Astrocyte (in vitro differentiated cells and primary cell): ENCODE data around the gene RARB. TPM values are rescaled to one million over a fixed set of nuclear protein-coding genes. Genes with fewer than 3 reads are reported as not detected.

Experiments used
- DNase-seq: peaks from one replicate; pipeline ENCODE4 v3.0.0-alpha.2; 2010; ENCODE audit warnings: low read depth
- FAIRE-seq: peaks from 2 replicates; lab custom pipeline; 2011; peaks lifted over from hg19 to GRCh38; lab: Jason Lieb, UNC
- H2AFZ ChIP-seq: 2 replicates; pipeline ENCODE4 v1.6.0; 2012; ENCODE audit warnings: low read depth, low read length, inconsistent platforms
- H3K27ac ChIP-seq: 2 replicates; pipeline ENCODE4 v1.5.1; 2011; ENCODE audit warnings: low read depth, low read length, inconsistent platforms
- H3K27me3 ChIP-seq: 2 replicates; pipeline ENCODE4 v1.6.0; 2011; ENCODE audit warnings: low read length, inconsistent platforms; ENCODE audit not compliant: insufficient read depth
- H3K36me3 ChIP-seq: 2 replicates; pipeline ENCODE4 v1.5.1; 2011; ENCODE audit warnings: low read length, inconsistent platforms; ENCODE audit not compliant: insufficient read depth
- H3K4me1 ChIP-seq: 2 replicates; pipeline ENCODE4 v1.5.1; 2011; ENCODE audit warnings: low read length, inconsistent platforms; ENCODE audit not compliant: insufficient read depth
- H3K4me2 ChIP-seq: 2 replicates; pipeline ENCODE4 v1.6.0; 2012; ENCODE audit warnings: low read length, inconsistent platforms
- H3K4me3 ChIP-seq: 2 replicates; pipeline ENCODE4 v1.5.1; 2011; ENCODE audit warnings: low read depth, mild to moderate bottlenecking, low read length, inconsistent platforms; ENCODE audit not compliant: insufficient read depth
- H3K79me2 ChIP-seq: 2 replicates; pipeline ENCODE4 v1.6.0; 2012; ENCODE audit warnings: mild to moderate bottlenecking, low read length, inconsistent platforms; ENCODE audit not compliant: insufficient read depth
- H3K9ac ChIP-seq: 2 replicates; pipeline ENCODE4 v1.6.0; 2012; ENCODE audit warnings: mild to moderate bottlenecking, low read length, inconsistent platforms
- H3K9me3 ChIP-seq: 2 replicates; pipeline ENCODE4 v1.5.1; 2012; ENCODE audit warnings: low read depth, mild to moderate bottlenecking, low read length, inconsistent platforms; ENCODE audit not compliant: insufficient read depth
- H4K20me1 ChIP-seq: 2 replicates; pipeline ENCODE4 v1.6.0; 2012; ENCODE audit warnings: low read length, inconsistent platforms; ENCODE audit not compliant: insufficient read depth
- H3K27ac Mint-ChIP-seq: one replicate; pipeline ENCODE4 v1.8.0; 2021; ENCODE audit warnings: mild to moderate bottlenecking, mixed read lengths; ENCODE audit not compliant: unreplicated experiment
- H3K27me3 Mint-ChIP-seq: one replicate; pipeline ENCODE4 v1.8.0; 2021; ENCODE audit warnings: low read depth, mixed read lengths; ENCODE audit not compliant: unreplicated experiment
- H3K36me3 Mint-ChIP-seq: one replicate; pipeline ENCODE4 v1.8.0; 2021; ENCODE audit warnings: low read depth, mixed read lengths; ENCODE audit not compliant: unreplicated experiment
- H3K4me1 Mint-ChIP-seq: one replicate; pipeline ENCODE4 v1.8.0; 2021; ENCODE audit warnings: low read depth, mixed read lengths; ENCODE audit not compliant: unreplicated experiment
- H3K4me3 Mint-ChIP-seq: one replicate; pipeline ENCODE4 v1.8.0; 2021; ENCODE audit warnings: mild to moderate bottlenecking, moderate library complexity, mixed read lengths; ENCODE audit not compliant: unreplicated experiment
- H3K9me3 Mint-ChIP-seq: one replicate; pipeline ENCODE4 v1.8.0; 2021; ENCODE audit warnings: mild to moderate bottlenecking, mixed read lengths; ENCODE audit not compliant: unreplicated experiment
- CTCF ChIP-seq: IDR thresholded peaks from 2 replicates; pipeline ENCODE4 v1.5.1; 2011; ENCODE audit warnings: low read depth, mild to moderate bottlenecking, inconsistent platforms, low read length, moderate library complexity; ENCODE audit not compliant: insufficient read depth
- EZH2 ChIP-seq: IDR thresholded peaks from 2 replicates; pipeline ENCODE4 v1.6.1; 2012; ENCODE audit warnings: mild to moderate bottlenecking, low read length, inconsistent platforms; ENCODE audit not compliant: insufficient read depth
- total RNA-seq: library from RNA; stranded (reverse); gene quantifications from 2 replicates; pipeline ENCODE4 v1.2.1, GENCODE V29; 2021

The RARB gene
- total RNA-seq, 1 donor from 2014 or later, result 0.27 TPM

- peaks cover 7% of the 10 kb centered on the region for H3K9me3 Mint-ChIP-seq
- no peak overlapping the region for H3K4me2 ChIP-seq
- H3K4me3 Mint-ChIP-seq, result no peak overlapping the region
- H3K27ac ChIP-seq, result no peak overlapping the region
- H3K4me1 ChIP-seq, result peaks cover 6% of the 10 kb centered on the region
- H3K4me3 ChIP-seq, result no peak overlapping the region
- no peaks in the 10 kb centered on the region for H3K4me1 Mint-ChIP-seq
- H3K27ac Mint-ChIP-seq, result no peak overlapping the region
- H3K9me3 ChIP-seq, result no peaks in the 10 kb centered on the region
- H3K27me3 ChIP-seq, result no peaks in the 10 kb centered on the region
- H4K20me1 ChIP-seq, result no peaks in the 10 kb centered on the region
- no peak overlapping the region for H2AFZ ChIP-seq
- peaks cover 2% of the 10 kb centered on the region for H3K27me3 Mint-ChIP-seq
- peaks cover 15% of the 10 kb centered on the region for H3K79me2 ChIP-seq
- no peaks in the 10 kb centered on the region for H3K36me3 ChIP-seq
- no peaks in the 10 kb centered on the region for H3K36me3 Mint-ChIP-seq
- FAIRE-seq, result no peak
- no peak for DNase-seq
- no peak overlapping the region for H3K9ac ChIP-seq
- peak; percentile 47 for TF ChIP-seq CTCF
- TF ChIP-seq EZH2, result no peak
Measured at GRCh38 chr3:25532431-25533162, 104.5 kb downstream of the RARB start.

DNA sequence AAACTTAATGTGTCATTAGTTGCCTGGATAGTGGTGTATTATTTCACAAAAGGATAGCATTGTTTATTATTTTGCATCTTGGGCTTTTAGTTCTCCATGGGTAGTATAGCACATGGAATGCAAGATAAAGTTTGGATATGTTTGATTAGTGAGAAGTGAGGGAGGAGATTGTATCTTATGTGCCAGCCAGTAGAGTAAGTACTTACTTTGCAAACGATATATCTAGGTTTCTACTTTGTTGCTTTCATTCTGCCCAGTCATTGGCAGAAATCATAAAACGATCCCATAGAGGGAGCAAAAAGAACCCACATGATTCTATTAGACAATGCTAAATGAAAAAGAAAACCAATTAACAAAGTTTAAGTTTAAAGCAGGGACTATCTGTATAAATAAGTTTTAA is 105.3 kb downstream of the RARB start:
- peaks cover 2% of the 10 kb centered on the region for H3K27me3 Mint-ChIP-seq

More for the DNA sequence above, 105.3 kb downstream of the RARB start:
- no peak overlapping the region for H3K4me3 ChIP-seq
- peaks cover 15% of the 10 kb centered on the region for H3K79me2 ChIP-seq
- no peak for TF ChIP-seq EZH2
- no peak for TF ChIP-seq CTCF
- DNase-seq, result no peak
- H2AFZ ChIP-seq, result no peak overlapping the region
- Mint-ChIP-seq H3K9me3 (peaks cover 7% of the 10 kb centered on the region), H3K36me3 (no peaks in the 10 kb centered on the region), H3K4me1 (no peaks in the 10 kb centered on the region), H3K27ac (no peak overlapping the region), H3K4me3 (no peak overlapping the region)
- H3K4me1 ChIP-seq, result no peaks in the 10 kb centered on the region
- no peaks in the 10 kb centered on the region for H3K36me3 ChIP-seq
- no peaks in the 10 kb centered on the region for H4K20me1 ChIP-seq
- H3K4me2 ChIP-seq, result no peak overlapping the region
- H3K9ac ChIP-seq, result no peak overlapping the region
- no peak overlapping the region for H3K27ac ChIP-seq
- FAIRE-seq, result no peak
- H3K9me3 ChIP-seq, result no peaks in the 10 kb centered on the region
- no peaks in the 10 kb centered on the region for H3K27me3 ChIP-seq
